Activated T-cell treated with anti-CD3 and anti-CD28 coated beads, Interleukin-2, amount 50 U/mL, for 72 hours (primary cell): ENCODE measurements around the gene SYNGR3. TPM values are rescaled to one million over a fixed set of nuclear protein-coding genes. Genes with fewer than 3 reads are reported as not detected.

Experiments used
- ATAC-seq, 2 donors: fragments of 150-1000 bp; cut with Tn5 transposase; replicated peaks in 1 of 2; 2 replicates each; pipeline ENCODE4 v1.10.0; 2021; ENCODE audit warnings: moderate library complexity in 2 of 2, mild to moderate bottlenecking in 1 of 2
- DNase-seq, 2 donors: peaks; one replicate each; pipeline ENCODE4 v3.0.0; 2021 to 2022; ENCODE audit warnings: mixed read lengths in 1 of 2
- H3K27ac Mint-ChIP-seq: one replicate; pipeline ENCODE4 v1.8.0; 2022; ENCODE audit warnings: mild to moderate bottlenecking, moderate library complexity, mixed read lengths
- H3K27me3 Mint-ChIP-seq: one replicate; pipeline ENCODE4 v1.8.0; 2022; ENCODE audit warnings: low read depth, mixed read lengths
- H3K36me3 Mint-ChIP-seq, 2 donors: one replicate each; pipeline ENCODE4 v1.8.0; 2022; ENCODE audit warnings: mixed read lengths in 2 of 2, mild to moderate bottlenecking in 1 of 2; ENCODE audit not compliant: insufficient read depth in 2 of 2
- H3K4me1 Mint-ChIP-seq: one replicate; pipeline ENCODE4 v1.8.0; 2022; ENCODE audit warnings: low read depth, mixed read lengths
- H3K4me3 Mint-ChIP-seq, 2 donors: one replicate each; pipeline ENCODE4 v1.8.0; 2022; ENCODE audit warnings: mild to moderate bottlenecking in 2 of 2, mixed read lengths in 2 of 2, moderate library complexity in 2 of 2
- H3K9me3 Mint-ChIP-seq, 2 donors: one replicate each; pipeline ENCODE4 v1.8.0; 2022; ENCODE audit warnings: mixed read lengths in 2 of 2
- total RNA-seq, 2 donors: library from RNA; stranded (reverse); gene quantifications; one replicate each; pipeline ENCODE4 v1.2.3, GENCODE V29; 2022

Gene SYNGR3
- 10 to 100 TPM; 38.6 to 50.9 TPM for total RNA-seq

DNA sequence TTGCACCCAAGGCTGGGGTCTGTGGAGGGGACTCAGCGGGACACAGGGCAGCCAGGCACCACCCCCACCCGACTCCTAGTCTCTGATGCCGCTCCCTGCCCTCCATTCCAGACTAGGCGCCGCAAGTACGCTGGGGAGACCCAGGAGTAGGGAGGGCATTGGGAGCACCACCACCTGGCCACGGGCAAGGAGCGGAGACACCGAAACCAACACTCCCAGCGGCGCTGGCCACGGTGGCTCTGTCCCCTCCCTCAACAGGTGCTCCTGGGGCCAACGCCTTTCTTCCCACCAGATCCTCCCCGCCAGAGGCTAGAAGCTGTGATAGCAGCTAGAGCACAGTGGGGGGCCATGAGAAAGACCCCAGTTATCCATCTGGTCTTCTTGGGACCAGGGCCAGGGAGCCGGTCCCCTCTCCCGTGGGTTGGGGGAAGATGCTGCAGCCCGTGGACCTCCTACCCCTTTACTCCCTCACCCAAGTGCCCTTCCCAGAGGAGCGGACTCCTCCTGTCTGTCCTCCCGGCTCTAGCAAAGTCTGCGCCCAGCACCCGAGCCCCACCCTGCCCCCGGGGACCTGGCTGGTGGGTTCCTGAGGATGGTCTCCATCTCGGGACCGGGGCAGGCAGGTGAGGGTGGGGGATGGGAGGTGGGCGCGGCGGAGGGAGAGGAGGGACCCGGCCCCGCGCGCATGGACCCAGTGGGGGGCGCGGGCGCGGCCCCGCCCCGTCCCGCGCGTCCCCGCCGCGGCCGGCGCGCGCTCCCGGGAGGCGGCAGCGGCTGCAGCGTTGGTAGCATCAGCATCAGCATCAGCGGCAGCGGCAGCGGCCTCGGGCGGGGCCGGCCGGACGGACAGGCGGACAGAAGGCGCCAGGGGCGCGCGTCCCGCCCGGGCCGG, at the start of gene SYNGR3:
Gene SYNGR3, plus strand, starts transcription at position 762 of the 892 bp plus-strand sequence. CDS start 133 bp downstream, outside the sequence.
- H3K27me3 Mint-ChIP-seq: peaks cover 8% of the 10 kb centered on the region
- peaks cover 4 to 6% of the 10 kb centered on the region in 2 donors for H3K36me3 Mint-ChIP-seq
- ATAC-seq (no peak), DNase-seq (peak; percentile 35 to 55)
- peak within 1 kb of the TSS; percentile 86 to 88 for H3K4me3 Mint-ChIP-seq
- peaks cover 32% of the 10 kb centered on the region for H3K4me1 Mint-ChIP-seq
- H3K27ac Mint-ChIP-seq: peak within 1 kb of the TSS; percentile 81
- no peaks in the 10 kb centered on the region for H3K9me3 Mint-ChIP-seq

- Mint-ChIP-seq H3K4me3 (no peak overlapping the region), H3K9me3 (no peaks in the 10 kb centered on the region), H3K36me3 (peaks cover 2% of the 10 kb centered on the region in 2 donors), H3K27me3 (no peaks in the 10 kb centered on the region), H3K27ac (no peak overlapping the region), H3K4me1 (peaks cover 29% of the 10 kb centered on the region)
- DNase-seq: no peak
- ATAC-seq: no peak
Measured at GRCh38 chr16:1940273-1941161, 49.3 kb upstream of the SYNGR3 start.

- H3K9me3 Mint-ChIP-seq: no peaks in the 10 kb centered on the region
- H3K4me1 Mint-ChIP-seq: peaks cover 31% of the 10 kb centered on the region
- peak overlapping the region; percentile 98 for H3K4me3 Mint-ChIP-seq
- no peaks in the 10 kb centered on the region for H3K27me3 Mint-ChIP-seq
- DNase-seq (no peak), ATAC-seq (no peak)
- no peak overlapping the region for H3K27ac Mint-ChIP-seq
- H3K36me3 Mint-ChIP-seq: peaks cover 2% of the 10 kb centered on the region in 2 donors
Measured at GRCh38 chr16:1941162-1942046, 48.4 kb upstream of the SYNGR3 start.

- Mint-ChIP-seq H3K27ac (no peak overlapping the region), H3K36me3 (peaks cover 2% of the 10 kb centered on the region in 2 donors)
- DNase-seq: no peak
Measured at GRCh38 chr16:1942047-1942809, 47.5 kb upstream of the SYNGR3 start.

DNA sequence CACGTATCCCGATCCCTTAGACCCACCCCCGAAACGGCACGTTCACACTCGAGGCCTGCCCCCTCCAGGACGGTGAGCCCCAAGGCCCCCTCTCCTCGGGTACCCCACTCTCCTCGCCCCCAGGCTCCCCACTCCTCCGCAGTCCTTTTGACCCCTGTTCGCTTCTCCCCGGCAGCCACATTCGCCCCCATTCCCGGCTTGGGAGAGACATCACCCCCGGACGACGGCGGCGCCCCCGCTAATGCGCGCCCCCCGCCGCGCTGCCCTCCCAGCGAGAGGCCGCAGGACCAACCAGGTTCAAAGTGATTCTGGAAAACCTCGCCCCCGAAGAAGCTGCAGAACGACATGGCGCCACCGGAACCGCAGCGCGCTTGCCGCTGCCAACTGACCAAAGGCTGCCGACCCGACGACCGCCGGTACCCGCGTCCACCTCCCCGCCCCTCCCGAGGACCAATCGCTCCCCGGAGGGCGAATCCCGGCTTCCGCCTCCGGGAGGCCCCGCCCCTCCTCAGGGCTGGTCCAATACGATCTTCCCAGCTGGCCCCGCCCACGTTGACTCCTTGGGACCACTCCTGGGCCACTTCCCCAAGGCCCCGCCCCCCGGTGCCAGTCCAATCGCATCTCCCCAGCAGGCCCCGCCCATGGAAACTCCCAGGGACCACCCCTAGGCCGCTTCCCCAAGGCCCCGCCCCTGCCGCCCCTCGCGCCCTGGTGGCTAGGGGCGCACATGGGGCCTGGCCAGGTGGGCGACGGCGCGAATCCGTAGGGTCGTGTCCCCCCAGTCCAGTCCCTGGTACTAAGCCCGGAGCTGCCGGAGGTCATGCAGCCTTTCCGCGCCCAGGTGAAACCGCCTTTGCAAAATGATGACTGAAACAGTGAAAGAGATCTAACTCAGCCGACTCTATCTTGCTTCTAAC, 46.7 kb upstream of the SYNGR3 start, which contains the start of gene MSRB1:
Gene MSRB1, minus strand, starts transcription at position 390 of the 917 bp plus-strand sequence. Its CDS starts 43 bp downstream, at position 347.
- Mint-ChIP-seq H3K27ac (peak within 1 kb of the TSS; percentile 94), H3K4me1 (peaks cover 31% of the 10 kb centered on the region), H3K27me3 (no peaks in the 10 kb centered on the region), H3K4me3 (peak within 1 kb of the TSS; percentile 98), H3K9me3 (no peaks in the 10 kb centered on the region), H3K36me3 (peaks cover 2% of the 10 kb centered on the region in 2 donors)
- peak; percentile 100 for DNase-seq
- ATAC-seq: peak; percentile 94 to 95

More at GRCh38 chr16:1942047-1942809, 47.5 kb upstream of the SYNGR3 start:
- H3K4me1 Mint-ChIP-seq: peaks cover 31% of the 10 kb centered on the region
- H3K4me3 Mint-ChIP-seq: peak overlapping the region; percentile 98
- no peaks in the 10 kb centered on the region for H3K9me3 Mint-ChIP-seq
- no peaks in the 10 kb centered on the region for H3K27me3 Mint-ChIP-seq
- no peak for ATAC-seq

DNA sequence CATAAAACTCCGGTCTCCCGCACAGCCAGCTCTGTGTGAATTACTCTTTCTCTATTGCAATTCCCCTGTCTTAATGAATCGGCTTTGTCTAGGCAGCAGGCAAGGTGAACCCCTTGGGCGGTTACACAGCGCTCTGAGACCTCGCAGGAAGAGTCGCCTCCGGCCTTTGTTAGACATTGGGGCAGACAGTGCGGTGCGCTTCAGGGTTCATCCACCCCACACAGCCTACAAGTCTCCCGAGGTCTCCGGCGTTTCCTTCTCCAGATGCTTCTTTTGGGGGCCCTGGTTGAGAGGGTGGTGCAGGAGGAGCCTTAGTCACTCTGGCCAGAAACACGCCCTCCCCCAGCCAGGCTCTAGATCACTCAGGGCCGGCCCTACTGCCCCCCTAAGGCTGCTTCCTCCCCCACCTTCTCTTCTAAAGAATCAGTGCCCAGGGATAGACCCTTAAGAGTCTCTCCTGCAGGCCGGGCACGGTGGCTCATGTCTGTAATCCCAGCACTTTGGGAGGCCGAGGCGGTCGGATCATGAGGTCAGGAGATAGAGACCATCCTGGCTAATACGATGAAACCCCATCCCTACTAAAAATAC, 45.1 kb upstream of the SYNGR3 start:
- no peaks in the 10 kb centered on the region for H3K9me3 Mint-ChIP-seq
- DNase-seq: no peak
- peaks cover 31% of the 10 kb centered on the region for H3K4me1 Mint-ChIP-seq
- H3K27me3 Mint-ChIP-seq: no peaks in the 10 kb centered on the region
- peaks cover 2% of the 10 kb centered on the region in 2 donors for H3K36me3 Mint-ChIP-seq
- peak overlapping the region; percentile 81 for H3K27ac Mint-ChIP-seq
- no peak for ATAC-seq
- peak overlapping the region; percentile 98 for H3K4me3 Mint-ChIP-seq

DNA sequence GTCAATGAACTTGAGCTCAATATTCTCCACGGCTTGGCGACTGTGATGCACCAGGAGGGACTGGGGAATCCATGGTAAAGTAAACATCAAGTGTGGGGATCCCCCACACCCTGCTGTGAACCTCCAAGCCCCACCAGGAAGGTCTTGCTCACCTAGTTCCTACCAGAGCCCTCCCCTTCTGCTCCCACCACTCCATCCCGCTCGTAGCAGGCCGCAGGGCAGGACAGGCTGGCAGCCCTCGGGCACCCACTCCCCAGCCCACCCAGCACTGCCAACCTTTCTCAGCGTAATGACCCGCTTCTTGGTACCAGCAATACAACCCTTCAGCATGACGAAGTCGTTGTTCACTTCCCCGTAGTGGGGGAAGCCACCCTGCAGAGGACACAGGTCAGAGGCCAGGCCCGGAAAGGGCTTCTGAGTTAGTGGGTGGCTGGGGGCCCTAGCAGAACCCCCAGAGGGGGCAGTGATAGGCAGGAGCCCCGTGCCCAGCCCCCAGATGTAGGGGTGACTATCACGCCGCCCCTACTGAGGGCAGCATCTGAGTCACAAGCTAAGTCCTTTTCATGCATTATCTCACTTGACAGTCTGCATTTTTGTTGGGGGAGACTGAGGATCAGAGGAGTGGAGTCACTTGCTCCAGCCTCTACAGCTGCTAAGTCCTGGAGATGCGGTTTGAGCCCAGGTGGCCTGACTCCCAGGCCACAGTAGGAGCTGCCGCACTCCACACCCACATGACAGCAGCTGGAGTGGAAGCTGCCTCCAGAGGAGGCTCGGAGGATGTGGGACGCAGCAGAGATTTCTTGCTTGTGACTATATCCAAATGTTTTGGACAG, 44.0 kb upstream of the SYNGR3 start:
- DNase-seq (no peak), ATAC-seq (no peak)
- Mint-ChIP-seq H3K27me3 (no peaks in the 10 kb centered on the region), H3K36me3 (peaks cover 2% of the 10 kb centered on the region in 2 donors), H3K27ac (no peak overlapping the region), H3K9me3 (no peaks in the 10 kb centered on the region), H3K4me3 (no peak overlapping the region), H3K4me1 (peaks cover 31% of the 10 kb centered on the region)

DNA sequence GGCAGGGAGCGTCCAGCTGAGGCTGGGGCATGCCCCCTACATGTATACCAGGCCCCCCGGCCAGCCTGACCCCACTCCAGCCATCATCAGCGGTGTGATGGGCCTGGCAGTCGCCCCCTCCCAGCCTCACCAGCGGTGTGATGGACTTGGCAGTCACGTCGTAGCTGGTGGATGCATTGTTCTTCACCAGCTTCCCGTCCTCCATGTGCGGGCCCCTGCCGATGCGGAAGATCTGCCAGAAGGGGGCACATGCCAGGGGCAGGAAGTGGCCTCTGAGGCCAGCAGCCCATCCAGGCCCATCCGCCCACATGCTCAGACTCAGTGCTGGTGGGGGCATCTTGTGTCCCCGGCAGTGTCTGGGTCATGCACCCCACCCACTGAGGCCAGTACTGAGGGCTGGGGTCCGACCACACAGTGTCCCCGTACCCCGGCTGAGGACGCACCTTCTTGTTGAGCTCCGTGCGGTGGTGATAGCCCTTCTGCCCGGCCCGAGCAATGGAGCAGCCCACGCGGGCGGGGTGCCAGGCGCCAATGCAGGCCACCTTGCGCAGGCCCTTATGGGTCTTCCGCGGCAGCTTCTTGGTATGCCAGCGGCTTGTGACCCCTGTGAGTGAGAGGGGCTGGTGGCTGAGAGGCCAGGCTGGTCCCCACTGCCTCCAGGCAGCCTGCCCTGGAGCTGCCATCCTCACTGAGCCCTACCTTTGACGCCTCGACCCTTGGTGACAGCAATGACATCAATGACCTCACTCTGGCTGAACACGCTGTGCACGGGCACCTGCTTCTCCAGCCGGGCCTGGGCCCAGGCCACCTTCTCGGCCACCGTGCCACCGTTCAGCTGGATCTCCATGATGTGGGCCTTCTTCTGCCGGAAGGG, 43.0 kb upstream of the SYNGR3 start:
- Mint-ChIP-seq H3K27ac (no peak overlapping the region), H3K9me3 (no peaks in the 10 kb centered on the region), H3K4me3 (no peak overlapping the region), H3K36me3 (peaks cover 2% of the 10 kb centered on the region in 2 donors), H3K4me1 (peaks cover 26% of the 10 kb centered on the region), H3K27me3 (no peaks in the 10 kb centered on the region)
- ATAC-seq: no peak
- DNase-seq: no peak

DNA sequence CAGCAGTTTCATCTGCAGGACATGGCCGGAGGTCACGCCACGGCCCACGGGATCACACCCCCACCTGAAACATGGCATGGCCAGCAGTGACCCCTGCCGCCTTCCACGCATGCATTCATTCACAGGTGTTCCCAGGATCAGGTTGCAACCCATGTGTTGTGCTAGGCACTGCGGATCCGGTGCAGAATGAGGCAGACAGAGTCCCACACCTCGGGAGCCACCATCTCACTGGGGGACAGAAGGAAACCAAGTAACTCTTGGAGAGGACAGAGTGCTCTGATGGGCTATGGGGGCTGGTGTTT, 42.5 kb upstream of the SYNGR3 start:
- no peaks in the 10 kb centered on the region for H3K9me3 Mint-ChIP-seq
- no peaks in the 10 kb centered on the region for H3K27me3 Mint-ChIP-seq
- H3K4me3 Mint-ChIP-seq: no peak overlapping the region
- no peak overlapping the region for H3K27ac Mint-ChIP-seq
- H3K36me3 Mint-ChIP-seq: peaks cover 2% of the 10 kb centered on the region in 2 donors
- ATAC-seq: no peak
- DNase-seq: no peak
- H3K4me1 Mint-ChIP-seq: peaks cover 20% of the 10 kb centered on the region

GRCh38 chr16:1949507-1949906, 40.3 kb upstream of the SYNGR3 start:
- Mint-ChIP-seq H3K9me3 (no peaks in the 10 kb centered on the region), H3K27ac (no peak overlapping the region), H3K4me3 (no peak overlapping the region), H3K27me3 (no peaks in the 10 kb centered on the region), H3K36me3 (no peaks in the 10 kb centered on the region), H3K4me1 (peaks cover 8% of the 10 kb centered on the region)
- DNase-seq (no peak), ATAC-seq (no peak)
